LNCaP clone FGC (cell line): Measurements from ENCODE around the gene OR2A2.

Source experiments
- DNase-seq: peaks from one replicate; pipeline ENCODE4 v3.0.0-alpha.2; 2011; ENCODE audit warnings: low read depth
- H3K4me3 ChIP-seq: 2 replicates; pipeline ENCODE4 v1.5.1; 2011; ENCODE audit warnings: mild to moderate bottlenecking, low read depth, low read length, control low read depth
- CTCF ChIP-seq: IDR thresholded peaks from 2 replicates; pipeline ENCODE4 v1.5.1; 2012; ENCODE audit warnings: mild to moderate bottlenecking; ENCODE audit not compliant: control insufficient read depth, insufficient read depth; ENCODE audit errors: extremely low read depth

Gene OR2A2

GRCh38 chr7:144132262-144132661 lies 22.9 kb downstream of the OR2A2 start:
- no peak for TF ChIP-seq CTCF

GRCh38 chr7:144133307-144133706 lies 23.9 kb downstream of the OR2A2 start:
- H3K4me3 ChIP-seq: no peak overlapping the region
- no peak for TF ChIP-seq CTCF
- DNase-seq: no peak

More at GRCh38 chr7:144132262-144132661, 22.9 kb downstream of the OR2A2 start:
- no peak for DNase-seq
- no peak overlapping the region for H3K4me3 ChIP-seq

GRCh38 chr7:144134116-144134515 lies 24.7 kb downstream of the OR2A2 start:
- H3K4me3 ChIP-seq: no peak overlapping the region
- no peak for TF ChIP-seq CTCF

GRCh38 chr7:144137501-144137900 lies 28.1 kb downstream of the OR2A2 start:
- no peak for DNase-seq
- TF ChIP-seq CTCF: no peak
- no peak overlapping the region for H3K4me3 ChIP-seq

More at GRCh38 chr7:144134116-144134515, 24.7 kb downstream of the OR2A2 start:
- DNase-seq: no peak

- TF ChIP-seq CTCF: no peak
- H3K4me3 ChIP-seq: no peak overlapping the region
- no peak for DNase-seq
These were observed 32.8 kb downstream of the OR2A2 start for GRCh38 chr7:144142187-144142586.

- TF ChIP-seq CTCF: no peak
- DNase-seq: no peak
- H3K4me3 ChIP-seq: no peak overlapping the region
These were observed 35.0 kb downstream of the OR2A2 start for GRCh38 chr7:144144426-144144825.

- no peak for TF ChIP-seq CTCF
- H3K4me3 ChIP-seq: no peak overlapping the region
- no peak for DNase-seq
These were observed 38.9 kb downstream of the OR2A2 start for GRCh38 chr7:144148224-144148827.
